Endodermal cell (in vitro differentiated cells): Measurements from ENCODE around the gene FGR. TPM values are rescaled to one million over a fixed set of nuclear protein-coding genes. Genes with fewer than 3 reads are reported as not detected.

ENCODE experiments used
- DNase-seq: peaks from one replicate; pipeline ENCODE4 v3.0.0-alpha.2; 2017
- H3K27ac ChIP-seq: 2 replicates; pipeline ENCODE4 v1.5.1; 2013; ENCODE audit warnings: mild to moderate bottlenecking, low read depth, low read length, moderate library complexity
- H3K27me3 ChIP-seq: 2 replicates; pipeline ENCODE4 v1.6.1; 2013; ENCODE audit warnings: mild to moderate bottlenecking, low read length, moderate library complexity; ENCODE audit not compliant: insufficient read depth, control insufficient read depth, poor library complexity, severe bottlenecking
- H3K36me3 ChIP-seq: 2 replicates; pipeline ENCODE4 v1.7.0; 2013; ENCODE audit warnings: mild to moderate bottlenecking, low read length, moderate library complexity; ENCODE audit not compliant: control insufficient read depth, insufficient read depth
- H3K4me1 ChIP-seq: one replicate; pipeline ENCODE4 v1.7.0; 2013; ENCODE audit warnings: low read length; ENCODE audit not compliant: control insufficient read depth, insufficient read depth
- H3K4me3 ChIP-seq: 2 replicates; pipeline ENCODE4 v1.5.1; 2013; ENCODE audit warnings: mild to moderate bottlenecking, low read length, moderate library complexity
- H3K9ac ChIP-seq: 2 replicates; pipeline ENCODE4 v1.6.1; 2013; ENCODE audit warnings: mild to moderate bottlenecking, low read length, moderate library complexity; ENCODE audit not compliant: poor library complexity, severe bottlenecking; ENCODE audit errors: extremely low read depth
- H3K9me3 ChIP-seq: 2 replicates; pipeline ENCODE4 v1.6.1; 2013; ENCODE audit warnings: mild to moderate bottlenecking, low read length, moderate library complexity; ENCODE audit not compliant: control insufficient read depth
- H3K27ac Mint-ChIP-seq: 2 replicates; pipeline ENCODE4 v1.8.0; 2020; ENCODE audit warnings: mixed read lengths
- H3K27me3 Mint-ChIP-seq: 2 replicates; pipeline ENCODE4 v1.8.0; 2021; ENCODE audit warnings: mild to moderate bottlenecking, mixed read lengths; ENCODE audit not compliant: insufficient read depth
- H3K36me3 Mint-ChIP-seq: 2 replicates; pipeline ENCODE4 v1.8.0; 2020; ENCODE audit warnings: low read depth, mixed read lengths
- H3K4me1 Mint-ChIP-seq: 2 replicates; pipeline ENCODE4 v1.8.0; 2020; ENCODE audit warnings: mixed read lengths
- H3K4me3 Mint-ChIP-seq: 2 replicates; pipeline ENCODE4 v1.8.0; 2020; ENCODE audit warnings: mild to moderate bottlenecking, moderate library complexity, mixed read lengths
- H3K9me3 Mint-ChIP-seq: 2 replicates; pipeline ENCODE4 v1.8.0; 2020; ENCODE audit warnings: mild to moderate bottlenecking, mixed read lengths
- WGBS, 2 experiments: methylation state at CpG; one replicate each; pipeline versions ENCODE4 v1.1.5 to v1.1.7; 2013; ENCODE audit warnings: missing lambda C conversion rate in 2 of 2, mixed read lengths in 1 of 2; ENCODE audit not compliant: insufficient coverage in 1 of 2, insufficient read length in 1 of 2; 5-methylcytosine and 5-hydroxymethylcytosine counted together
- total RNA-seq, 2 donors: library from RNA; stranded (reverse); fragmentation: NEBNext Ultra II Directional in 1 of 2; extraction: Animal tissue kit (Norgen Biotek cat#: 25700) in 1 of 2; gene quantifications; 2 replicates in 1 of 2; 3 replicates in 1 of 2; pipeline ENCODE4 v1.2.1, GENCODE V29; 2021
- TF ChIP-seq, protein P1 (sequence below): fragments of 200-600 bp; sonication (generic); conservative IDR thresholded peaks from 2 replicates; pipeline ENCODE4 v1.5.0; 2021; ENCODE audit warnings: antibody characterized with exemption, mild to moderate bottlenecking

Gene FGR
- total RNA-seq, 2 donors from 2014 or later = not detected

DNA sequence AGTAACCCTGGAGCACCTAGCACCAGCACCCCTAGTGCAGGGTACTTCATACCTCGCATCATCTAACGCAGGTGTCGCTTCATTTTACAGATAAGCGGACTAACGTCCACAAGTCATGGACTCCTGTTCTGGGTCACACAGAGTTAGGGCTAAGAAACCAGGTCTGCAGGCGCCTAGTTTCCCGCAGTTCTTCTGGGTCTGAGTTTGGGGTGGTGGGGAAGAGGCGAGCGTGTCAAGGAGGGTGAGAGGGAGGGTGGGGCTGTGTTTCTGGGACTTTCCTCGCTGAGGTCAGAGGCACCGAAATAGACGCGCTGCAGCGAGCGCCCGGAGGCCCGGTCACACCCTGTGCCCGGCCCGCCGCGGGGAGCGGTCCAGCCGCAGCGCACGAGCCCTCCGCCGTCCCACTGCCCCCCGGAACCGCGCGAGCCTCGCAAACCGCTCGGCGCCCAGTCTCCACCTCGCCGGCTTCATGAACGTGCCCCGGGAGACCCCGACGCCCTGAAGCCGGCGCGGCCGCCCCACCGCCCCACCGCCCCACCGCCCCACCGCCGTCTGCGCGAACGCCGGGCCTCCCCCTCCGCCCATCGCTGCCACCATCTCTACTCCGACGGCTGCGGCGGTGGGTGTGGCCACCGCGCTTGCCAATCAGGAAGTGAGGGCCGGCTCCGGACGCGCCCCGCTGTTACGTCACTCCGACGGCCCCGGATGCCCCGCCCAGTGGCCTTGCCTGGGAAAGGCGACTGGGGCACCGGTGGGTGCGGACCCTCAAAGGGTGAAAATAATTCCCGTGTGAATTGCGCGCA is 24.7 kb upstream of the FGR start:
- Mint-ChIP-seq H3K27me3 (no peaks in the 10 kb centered on the region), H3K9me3 (no peaks in the 10 kb centered on the region), H3K27ac (peak overlapping the region; percentile 49), H3K4me1 (peaks cover 16% of the 10 kb centered on the region), H3K4me3 (peak overlapping the region; percentile 60), H3K36me3 (no peaks in the 10 kb centered on the region)
- Histone ChIP-seq H3K27me3 (no peaks in the 10 kb centered on the region), H3K9me3 (no peaks in the 10 kb centered on the region), H3K4me1 (no peaks in the 10 kb centered on the region), H3K9ac (peak overlapping the region; percentile 11), H3K27ac (no peak overlapping the region), H3K4me3 (peak overlapping the region; percentile 73), H3K36me3 (no peaks in the 10 kb centered on the region)
- peak; percentile 96 for DNase-seq
- TF ChIP-seq, protein P1, sequence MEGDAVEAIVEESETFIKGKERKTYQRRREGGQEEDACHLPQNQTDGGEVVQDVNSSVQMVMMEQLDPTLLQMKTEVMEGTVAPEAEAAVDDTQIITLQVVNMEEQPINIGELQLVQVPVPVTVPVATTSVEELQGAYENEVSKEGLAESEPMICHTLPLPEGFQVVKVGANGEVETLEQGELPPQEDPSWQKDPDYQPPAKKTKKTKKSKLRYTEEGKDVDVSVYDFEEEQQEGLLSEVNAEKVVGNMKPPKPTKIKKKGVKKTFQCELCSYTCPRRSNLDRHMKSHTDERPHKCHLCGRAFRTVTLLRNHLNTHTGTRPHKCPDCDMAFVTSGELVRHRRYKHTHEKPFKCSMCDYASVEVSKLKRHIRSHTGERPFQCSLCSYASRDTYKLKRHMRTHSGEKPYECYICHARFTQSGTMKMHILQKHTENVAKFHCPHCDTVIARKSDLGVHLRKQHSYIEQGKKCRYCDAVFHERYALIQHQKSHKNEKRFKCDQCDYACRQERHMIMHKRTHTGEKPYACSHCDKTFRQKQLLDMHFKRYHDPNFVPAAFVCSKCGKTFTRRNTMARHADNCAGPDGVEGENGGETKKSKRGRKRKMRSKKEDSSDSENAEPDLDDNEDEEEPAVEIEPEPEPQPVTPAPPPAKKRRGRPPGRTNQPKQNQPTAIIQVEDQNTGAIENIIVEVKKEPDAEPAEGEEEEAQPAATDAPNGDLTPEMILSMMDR = no peak
- WGBS, 2 experiments = 10 to 16% methylated on average over 31 to 70 of the region's 78 CpGs

DNA sequence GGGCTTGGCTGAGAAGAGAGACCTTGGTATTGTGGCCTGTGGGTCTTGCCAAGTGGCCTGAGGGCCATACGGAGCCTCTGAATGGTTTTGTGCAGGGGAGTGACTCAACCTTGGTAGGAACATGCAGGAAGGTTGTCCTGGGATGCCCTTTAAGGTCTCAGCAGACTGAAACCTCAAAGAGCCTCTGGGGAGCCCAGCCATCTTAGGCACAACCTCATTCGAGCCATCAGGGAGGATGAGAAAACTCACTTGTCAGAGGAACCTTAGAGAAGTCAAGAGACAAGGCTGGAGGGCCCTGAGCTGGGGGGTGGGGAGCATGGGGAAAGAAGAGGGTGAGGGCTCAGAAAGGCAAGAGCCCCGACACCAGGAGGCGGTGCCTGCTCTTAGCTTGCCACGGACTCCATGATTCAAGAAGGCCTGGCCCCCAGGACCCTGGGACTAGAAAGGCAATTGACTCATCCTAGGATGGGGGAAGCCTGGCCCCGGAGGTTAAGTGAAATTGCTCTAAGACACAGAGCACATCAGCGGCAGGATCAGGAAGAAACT is 24.0 kb upstream of the FGR start:
- Histone ChIP-seq H3K27ac (no peak overlapping the region), H3K9ac (no peak overlapping the region), H3K4me1 (no peaks in the 10 kb centered on the region), H3K4me3 (peak overlapping the region; percentile 73), H3K27me3 (no peaks in the 10 kb centered on the region), H3K36me3 (no peaks in the 10 kb centered on the region), H3K9me3 (no peaks in the 10 kb centered on the region)
- H3K36me3 Mint-ChIP-seq = no peaks in the 10 kb centered on the region
- H3K4me3 Mint-ChIP-seq = peak overlapping the region; percentile 60
- TF ChIP-seq, protein P1 = no peak
- no peaks in the 10 kb centered on the region for H3K27me3 Mint-ChIP-seq
- H3K9me3 Mint-ChIP-seq = no peaks in the 10 kb centered on the region
- DNase-seq = peak; percentile 75
- WGBS, 2 experiments = 63 to 67% methylated on average over 6 to 7 of the region's 7 CpGs
- H3K27ac Mint-ChIP-seq = no peak overlapping the region
- H3K4me1 Mint-ChIP-seq = peaks cover 16% of the 10 kb centered on the region

DNA sequence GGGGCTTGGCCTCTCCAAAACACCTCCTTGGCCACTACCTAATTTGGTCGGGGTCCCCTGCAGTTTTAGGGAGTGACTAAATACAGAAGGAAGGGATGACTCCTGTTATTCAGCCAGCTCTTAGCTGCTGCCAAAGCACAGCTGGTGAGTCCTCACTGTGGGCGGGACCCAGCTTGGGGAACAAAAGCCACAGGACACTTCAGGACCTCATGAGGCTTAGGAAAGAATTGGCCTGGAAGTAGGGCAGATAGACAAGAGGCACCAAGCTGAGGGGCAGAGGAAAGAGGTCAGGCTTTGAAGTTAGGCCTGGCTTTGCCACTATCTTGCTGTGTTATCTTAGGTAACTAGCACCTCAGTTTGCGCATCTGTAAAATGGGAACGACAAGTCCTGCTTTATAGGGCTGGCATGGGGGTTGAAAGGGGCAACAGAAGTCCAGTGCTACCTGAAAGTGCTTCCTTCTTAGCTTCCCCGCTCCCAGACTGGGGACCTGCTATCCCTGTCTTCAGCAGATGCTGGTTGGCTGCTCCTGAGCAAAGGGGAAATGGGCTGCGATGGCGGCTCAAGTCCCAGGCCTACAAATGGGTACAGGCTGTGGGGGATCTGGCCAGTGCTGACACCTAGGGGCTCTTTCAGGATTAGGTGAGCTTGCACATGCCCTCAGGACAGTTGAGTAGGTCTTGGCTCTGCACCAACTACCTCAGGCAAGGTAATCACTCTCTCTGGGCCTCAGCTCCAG is 21.3 kb upstream of the FGR start:
- Mint-ChIP-seq H3K4me3 (no peak overlapping the region), H3K4me1 (peaks cover 9% of the 10 kb centered on the region), H3K27me3 (no peaks in the 10 kb centered on the region), H3K9me3 (no peaks in the 10 kb centered on the region), H3K36me3 (no peaks in the 10 kb centered on the region), H3K27ac (no peak overlapping the region)
- Histone ChIP-seq H3K27ac (no peak overlapping the region), H3K36me3 (no peaks in the 10 kb centered on the region), H3K9ac (no peak overlapping the region), H3K4me3 (no peak overlapping the region), H3K4me1 (no peaks in the 10 kb centered on the region), H3K9me3 (no peaks in the 10 kb centered on the region), H3K27me3 (no peaks in the 10 kb centered on the region)
- TF ChIP-seq, protein P1 = peak; percentile 34
- DNase-seq = peak; percentile 93
- WGBS, 2 experiments = 78% methylated on average over 5 to 7 of the region's 7 CpGs
